Pancreas (tissue), 10 donors: Measurements from ENCODE around the gene CEP128. TPM values are rescaled to one million over a fixed set of nuclear protein-coding genes. Genes with fewer than 3 reads are reported as not detected.

Experiments
- ATAC-seq, 4 donors: fragments of 200-7000 bp; cut with Tn5 transposase; one replicate each; pipeline versions ENCODE4 v1.8.0 to v1.9.1; 2020; ENCODE audit warnings: mild to moderate bottlenecking in 4 of 4, moderate library complexity in 4 of 4
- DNase-seq, 6 donors: peaks; one replicate each; pipeline ENCODE4 v3.0.0-alpha.2; 2020
- FAIRE-seq: peaks from 2 replicates; lab custom pipeline; 2012; peaks lifted over from hg19 to GRCh38; lab: Jason Lieb, UNC
- H3K27ac ChIP-seq, 4 donors: fragments of 200-600 bp; sonication (generic); 1 replicate in 3 of 4; 2 replicates in 1 of 4; pipeline versions ENCODE4 v1.5.0 to v1.8.0; 2020
- H3K27me3 ChIP-seq, 4 donors: fragments of 200-600 bp; one replicate each; pipeline ENCODE4 v1.8.0; 2021
- H3K36me3 ChIP-seq, 3 donors: fragments of 200-600 bp; sonication (generic) in 1 of 3; one replicate each; pipeline versions ENCODE4 v1.5.0 to v1.8.0; 2020 to 2021
- H3K4me1 ChIP-seq, 3 donors: fragments of 200-600 bp; one replicate each; pipeline ENCODE4 v1.8.0; 2021
- H3K4me3 ChIP-seq, 4 donors: fragments of 200-600 bp; sonication (generic) in 2 of 4; one replicate each; pipeline versions ENCODE4 v1.5.0 to v1.8.0; 2020 to 2021
- H3K9me3 ChIP-seq, 4 donors: fragments of 200-600 bp; one replicate each; pipeline ENCODE4 v1.8.0; 2021
- CTCF ChIP-seq, 4 donors: fragments of 200-600 bp; sonication (generic) in 3 of 4; IDR thresholded peaks; one replicate each; pipeline versions ENCODE4 v1.5.0 to v1.8.0; 2021; ENCODE audit warnings: antibody characterized with exemption in 4 of 4
- WGBS, 2 donors: extraction: QIAGEN DNeasy Blood & Tissue Kit; methylation state at CpG; one replicate each; pipeline ENCODE4 v1.1.7; 2013; 5-methylcytosine and 5-hydroxymethylcytosine counted together
- intact Hi-C, 3 donors: fragments of 100-400 bp; cut with DNase I; formaldehyde crosslinking; loops; one replicate each; pipeline versions ENCODE4 v1.11.1 to v1.14.2; 2022
- polyA plus RNA-seq, 2 donors: library from polyadenylated mRNA; stranded (reverse); fragments of 200-250 nt; gene quantifications; one replicate each; pipeline ENCODE4 v1.2.3, GENCODE V29; 2013
- total RNA-seq, 6 donors: library from RNA; stranded (reverse); fragmentation: NEBNext Ultra II Directional in 4 of 6; extraction: Animal tissue kit (Norgen Biotek cat#: 25700) in 4 of 6; gene quantifications; one replicate each; pipeline versions ENCODE4 v1.2.1 to v1.2.4, GENCODE V29; 2021 to 2023
- donor health status: healthy with polysubstance abuse.
- donor health status: DM: no; HTN: no; CAD: no; lungs with moderate emphysema.
- donor health status: DM: no; HTN: no; CAD: no.
- donor health status: control.
- donor health status: control.
- donor health status: Bipolar disorder and iron deficiency.
- donor health status: DM: yes; HTN: yes; CAD: no.
- donor health status: DM: no; HTN: no; CAD: no.
- donor health status: DM: no; HTN: no; CAD: no.
- donor health status: DM: yes; HTN: yes; CAD: no.

Gene CEP128
- total and polyA plus RNA-seq, 8 donors: 0.92 to 2.8 (median 2.0) TPM

- Histone ChIP-seq H3K27me3 (no peaks in the 10 kb centered on the region), H3K27ac (no peak overlapping the region), H3K4me1 (no peaks in the 10 kb centered on the region), H3K36me3 (no peaks in the 10 kb centered on the region), H3K4me3 (no peak overlapping the region), H3K9me3 (no peaks in the 10 kb centered on the region)
- FAIRE-seq (no peak), DNase-seq (peak in 1 of 6 donors; percentile 8), ATAC-seq (no peak)
- WGBS, 2 donors: 88 to 92% methylated on average over 8 of the region's 8 CpGs
- TF ChIP-seq CTCF (IDR thresholded peaks at IDR 0.05): no peak
- intact Hi-C loops: no loop called here
Observed at GRCh38 chr14:80927083-80927989, 14.2 kb downstream of the CEP128 start.

- FAIRE-seq: no peak
- no peak for ATAC-seq
- intact Hi-C loops: no loop called here
- H3K27me3 ChIP-seq: no peaks in the 10 kb centered on the region
- no peaks in the 10 kb centered on the region for H3K36me3 ChIP-seq
- H3K9me3 ChIP-seq: no peaks in the 10 kb centered on the region
- WGBS, 2 donors: 81 to 87% methylated on average over 4 of the region's 4 CpGs
- H3K4me3 ChIP-seq: no peak overlapping the region
- DNase-seq: peak in 1 of 6 donors; percentile 10
- no peak overlapping the region for H3K27ac ChIP-seq
- TF ChIP-seq CTCF (IDR thresholded peaks at IDR 0.05): no peak
- H3K4me1 ChIP-seq: no peaks in the 10 kb centered on the region
Observed at GRCh38 chr14:80926397-80927082, 15.0 kb downstream of the CEP128 start.

- intact Hi-C loops: no loop called here
- Histone ChIP-seq H3K27ac (no peak overlapping the region), H3K9me3 (no peaks in the 10 kb centered on the region), H3K4me1 (no peaks in the 10 kb centered on the region), H3K4me3 (no peak overlapping the region), H3K27me3 (no peaks in the 10 kb centered on the region), H3K36me3 (no peaks in the 10 kb centered on the region)
- FAIRE-seq (no peak), DNase-seq (no peak), ATAC-seq (no peak)
- 68% methylated on average over 2 of the region's 2 CpGs for WGBS, 2 donors
- no peak for TF ChIP-seq CTCF (IDR thresholded peaks at IDR 0.05)
Observed at GRCh38 chr14:80924365-80925103, 17.0 kb downstream of the CEP128 start.

GRCh38 chr14:80923368-80923767 is 18.2 kb downstream of the CEP128 start:
- no peaks in the 10 kb centered on the region for H3K4me1 ChIP-seq
- no peak for ATAC-seq
- H3K27ac ChIP-seq: no peak overlapping the region
- no peak for DNase-seq
- no peaks in the 10 kb centered on the region for H3K36me3 ChIP-seq
- FAIRE-seq: no peak
- TF ChIP-seq CTCF (IDR thresholded peaks at IDR 0.05): no peak
- H3K9me3 ChIP-seq: no peaks in the 10 kb centered on the region
- intact Hi-C loops: no loop called here
- H3K27me3 ChIP-seq: no peaks in the 10 kb centered on the region
- H3K4me3 ChIP-seq: no peak overlapping the region
